Naive thymus-derived CD4-positive, alpha-beta T cell (primary cell): ENCODE results near the gene CLBA1. TPM values are rescaled to one million over a fixed set of nuclear protein-coding genes. Genes with fewer than 3 reads are reported as not detected.

Experiments
- ATAC-seq: fragments of 150-1000 bp; cut with Tn5 transposase; 2 replicates; pipeline ENCODE4 v1.10.0; 2021; ENCODE audit warnings: mild to moderate bottlenecking, moderate library complexity
- CTCF ChIA-PET: fragments of 350-600 bp; sonication (Branson Sonifier 250); formaldehyde crosslinking; loops from one replicate; lab custom pipeline; 2021; ENCODE audit warnings: antibody characterized with exemption; lab: Charles Lee
- POLR2A ChIA-PET: fragments of 350-600 bp; sonication (Branson Sonifier 250); formaldehyde crosslinking; loops from one replicate; lab custom pipeline; 2021; ENCODE audit warnings: antibody characterized with exemption, inconsistent platforms; lab: Charles Lee
- DNase-seq, 9 donors: peaks; one replicate each; pipeline versions ENCODE4 v3.0.0 to v3.0.0-alpha.2; 2020 to 2022; ENCODE audit warnings: mixed read lengths in 1 of 9
- H3K27ac ChIP-seq: one replicate; pipeline ENCODE4 v1.7.0; 2013; ENCODE audit warnings: mild to moderate bottlenecking, low read depth, low read length, moderate library complexity
- H3K27me3 ChIP-seq, 2 donors: one replicate each; pipeline ENCODE4 v1.7.0; 2013; ENCODE audit warnings: low read length in 2 of 2, mild to moderate bottlenecking in 2 of 2, moderate library complexity in 2 of 2; ENCODE audit not compliant: control insufficient read depth in 2 of 2, insufficient read depth in 2 of 2
- H3K36me3 ChIP-seq, 3 experiments: 1 replicate in 2 of 3; 2 replicates in 1 of 3; pipeline ENCODE4 v1.7.0; 2013; ENCODE audit warnings: low read length in 3 of 3, mild to moderate bottlenecking in 3 of 3, moderate library complexity in 1 of 3; ENCODE audit not compliant: insufficient read depth in 3 of 3, control insufficient read depth in 2 of 3
- H3K4me1 ChIP-seq, 2 donors: one replicate each; pipeline ENCODE4 v1.7.0; 2013; ENCODE audit warnings: low read length in 2 of 2, mild to moderate bottlenecking in 2 of 2, moderate library complexity in 1 of 2; ENCODE audit not compliant: control insufficient read depth in 2 of 2, insufficient read depth in 2 of 2
- H3K4me3 ChIP-seq: 2 replicates; pipeline ENCODE4 v1.7.0; 2013; ENCODE audit warnings: mild to moderate bottlenecking, low read length
- H3K9me3 ChIP-seq, 3 experiments: 1 replicate in 2 of 3; 2 replicates in 1 of 3; pipeline ENCODE4 v1.7.0; 2013; ENCODE audit warnings: low read length in 3 of 3; ENCODE audit not compliant: control insufficient read depth in 2 of 3
- H3K27ac Mint-ChIP-seq, 9 donors: one replicate each; pipeline ENCODE4 v1.8.0; 2020 to 2022; ENCODE audit warnings: mixed read lengths in 9 of 9, mild to moderate bottlenecking in 8 of 9, moderate library complexity in 5 of 9, inconsistent platforms in 2 of 9
- H3K27me3 Mint-ChIP-seq, 5 donors: one replicate each; pipeline ENCODE4 v1.8.0; 2021 to 2022; ENCODE audit warnings: mixed read lengths in 5 of 5, mild to moderate bottlenecking in 1 of 5
- H3K36me3 Mint-ChIP-seq, 5 donors: one replicate each; pipeline ENCODE4 v1.8.0; 2020 to 2022; ENCODE audit warnings: mixed read lengths in 5 of 5, mild to moderate bottlenecking in 3 of 5, inconsistent platforms in 1 of 5
- H3K4me1 Mint-ChIP-seq, 7 donors: one replicate each; pipeline ENCODE4 v1.8.0; 2020 to 2022; ENCODE audit warnings: mixed read lengths in 7 of 7, mild to moderate bottlenecking in 3 of 7, inconsistent platforms in 1 of 7
- H3K4me3 Mint-ChIP-seq, 10 donors: one replicate each; pipeline ENCODE4 v1.8.0; 2020 to 2022; ENCODE audit warnings: mild to moderate bottlenecking in 10 of 10, mixed read lengths in 10 of 10, moderate library complexity in 6 of 10, inconsistent platforms in 2 of 10
- H3K9me3 Mint-ChIP-seq, 11 donors: one replicate each; pipeline ENCODE4 v1.8.0; 2020 to 2022; ENCODE audit warnings: mixed read lengths in 11 of 11, mild to moderate bottlenecking in 4 of 11, inconsistent platforms in 1 of 11, moderate library complexity in 1 of 11
- intact Hi-C, 2 donors: fragments of 100-400 bp; cut with micrococcal nuclease; formaldehyde crosslinking; loops; one replicate each; pipeline ENCODE4 v1.15.1; 2023
- polyA plus RNA-seq, 2 donors: library from polyadenylated mRNA; unstranded; fragments of 300-500 nt; fragmentation: Illumina TruSeq; gene quantifications; one replicate each; pipeline ENCODE4 v1.2.3, GENCODE V29; 2021
- total RNA-seq, 6 experiments: library from RNA in 5 of 6; stranded (reverse) in 5 of 6; gene quantifications; 1 replicate in 5 of 6; 2 replicates in 1 of 6; pipeline ENCODE4 v1.2.3 and lab custom pipeline; 2021 to 2026

CLBA1 gene
- total and polyA plus RNA-seq, 7 experiments from 2014 or later, result 0.26 to 2.1 (median 1.1) TPM

GRCh38 chr14:105010891-105011291, 25.3 kb downstream of the CLBA1 start:
- Mint-ChIP-seq H3K4me1 (peaks cover 19 to 33% (median 25%) of the 10 kb centered on the region in 7 donors), H3K9me3 (no peaks in the 10 kb centered on the region), H3K27me3 (no peaks in the 10 kb centered on the region), H3K4me3 (no peak overlapping the region), H3K36me3 (peaks cover 0 to 5% (median 0%) of the 10 kb centered on the region in 5 donors), H3K27ac (no peak overlapping the region)
- Histone ChIP-seq H3K27me3 (no peaks in the 10 kb centered on the region), H3K4me3 (no peak overlapping the region), H3K36me3 (peaks cover 0 to 35% (median 17%) of the 10 kb centered on the region in 3 experiments), H3K27ac (no peak overlapping the region), H3K9me3 (no peaks in the 10 kb centered on the region), H3K4me1 (peaks cover 7 to 25% of the 10 kb centered on the region in 2 donors)
- ATAC-seq, result no peak
- no peak for DNase-seq
- intact Hi-C loops, result no loop called here
- CTCF ChIA-PET, result no interaction called here
- POLR2A ChIA-PET, result no interaction called here

GRCh38 chr14:105011312-105011990, 25.9 kb downstream of the CLBA1 start:
- intact Hi-C loops, result no loop called here
- ATAC-seq (no peak), DNase-seq (no peak)
- Histone ChIP-seq H3K36me3 (peaks cover 0 to 33% (median 17%) of the 10 kb centered on the region in 3 experiments), H3K4me3 (no peak overlapping the region), H3K27me3 (no peaks in the 10 kb centered on the region), H3K4me1 (peaks cover 7 to 28% of the 10 kb centered on the region in 2 donors), H3K9me3 (no peaks in the 10 kb centered on the region), H3K27ac (no peak overlapping the region)
- H3K9me3 Mint-ChIP-seq, result no peaks in the 10 kb centered on the region
- H3K4me3 Mint-ChIP-seq, result no peak overlapping the region
- H3K27me3 Mint-ChIP-seq, result no peaks in the 10 kb centered on the region
- H3K4me1 Mint-ChIP-seq, result peaks cover 25 to 38% (median 30%) of the 10 kb centered on the region in 7 donors
- H3K36me3 Mint-ChIP-seq, result peaks cover 0 to 6% (median 0%) of the 10 kb centered on the region in 5 donors
- CTCF ChIA-PET, result no interaction called here
- POLR2A ChIA-PET, result no interaction called here
- H3K27ac Mint-ChIP-seq, result no peak overlapping the region

- Mint-ChIP-seq H3K27me3 (no peaks in the 10 kb centered on the region), H3K4me3 (no peak overlapping the region), H3K9me3 (no peaks in the 10 kb centered on the region), H3K4me1 (peaks cover 30 to 45% (median 36%) of the 10 kb centered on the region in 7 donors), H3K36me3 (peaks cover 0 to 6% (median 0%) of the 10 kb centered on the region in 5 donors), H3K27ac (peak overlapping the region in 1 of 9 donors; percentile 33)
- CTCF ChIA-PET, result no interaction called here
- Histone ChIP-seq H3K4me1 (peaks cover 7 to 36% of the 10 kb centered on the region in 2 donors), H3K27me3 (no peaks in the 10 kb centered on the region), H3K36me3 (peaks cover 0 to 30% (median 17%) of the 10 kb centered on the region in 3 experiments), H3K4me3 (no peak overlapping the region), H3K27ac (no peak overlapping the region), H3K9me3 (no peaks in the 10 kb centered on the region)
- ATAC-seq (peak; percentile 60), DNase-seq (no peak)
- POLR2A ChIA-PET, result no interaction called here
- intact Hi-C loops, result no loop called here
These were observed 26.8 kb downstream of the CLBA1 start for GRCh38 chr14:105012171-105012985.

- ATAC-seq (no peak), DNase-seq (no peak)
- no peak overlapping the region for H3K27ac ChIP-seq
- Mint-ChIP-seq H3K4me3 (no peak overlapping the region), H3K27me3 (no peaks in the 10 kb centered on the region), H3K4me1 (peaks cover 37 to 53% (median 44%) of the 10 kb centered on the region in 7 donors), H3K27ac (peak overlapping the region in 3 of 9 donors; percentile 45 to 64 (median 63)), H3K36me3 (peaks cover 0 to 9% (median 0%) of the 10 kb centered on the region in 5 donors), H3K9me3 (no peaks in the 10 kb centered on the region)
- H3K27me3 ChIP-seq, result no peaks in the 10 kb centered on the region
- POLR2A ChIA-PET, result no interaction called here
- peaks cover 7 to 44% of the 10 kb centered on the region in 2 donors for H3K4me1 ChIP-seq
- no peak overlapping the region for H3K4me3 ChIP-seq
- CTCF ChIA-PET, result interaction anchor here (0.6 kb wide), 1 partner anchor 17 kb away, joined by 4 read pairs; no protein-coding TSS in a partner anchor
- peaks cover 0 to 29% (median 17%) of the 10 kb centered on the region in 3 experiments for H3K36me3 ChIP-seq
- intact Hi-C loops, result no loop called here
- H3K9me3 ChIP-seq, result no peaks in the 10 kb centered on the region
These were observed 27.7 kb downstream of the CLBA1 start for GRCh38 chr14:105013150-105013785.

GRCh38 chr14:105014032-105014431, 28.4 kb downstream of the CLBA1 start:
- Histone ChIP-seq H3K36me3 (peaks cover 0 to 27% (median 17%) of the 10 kb centered on the region in 3 experiments), H3K27me3 (no peaks in the 10 kb centered on the region), H3K9me3 (no peaks in the 10 kb centered on the region), H3K4me1 (peaks cover 10 to 51% of the 10 kb centered on the region in 2 donors), H3K27ac (no peak overlapping the region), H3K4me3 (no peak overlapping the region)
- no peak for ATAC-seq
- peak overlapping the region in 8 of 9 donors; percentile 17 to 75 (median 54) for H3K27ac Mint-ChIP-seq
- H3K27me3 Mint-ChIP-seq, result no peaks in the 10 kb centered on the region
- no peak overlapping the region for H3K4me3 Mint-ChIP-seq
- ChIA-PET POLR2A (no interaction called here), CTCF (no interaction called here)
- DNase-seq, result no peak
- peaks cover 0 to 9% (median 0%) of the 10 kb centered on the region in 5 donors for H3K36me3 Mint-ChIP-seq
- intact Hi-C loops, result no loop called here
- no peaks in the 10 kb centered on the region for H3K9me3 Mint-ChIP-seq
- H3K4me1 Mint-ChIP-seq, result peaks cover 41 to 59% (median 49%) of the 10 kb centered on the region in 7 donors

GRCh38 chr14:105014631-105015030, 29.0 kb downstream of the CLBA1 start:
- Histone ChIP-seq H3K4me1 (peaks cover 16 to 57% of the 10 kb centered on the region in 2 donors), H3K27ac (no peak overlapping the region), H3K9me3 (no peaks in the 10 kb centered on the region), H3K36me3 (peaks cover 0 to 22% (median 12%) of the 10 kb centered on the region in 3 experiments), H3K4me3 (peak overlapping the region; percentile 36), H3K27me3 (no peaks in the 10 kb centered on the region)
- no peak for ATAC-seq
- CTCF ChIA-PET, result no interaction called here
- POLR2A ChIA-PET, result no interaction called here
- Mint-ChIP-seq H3K4me1 (peaks cover 47 to 65% (median 55%) of the 10 kb centered on the region in 7 donors), H3K36me3 (peaks cover 0 to 13% (median 0%) of the 10 kb centered on the region in 5 donors), H3K27me3 (no peaks in the 10 kb centered on the region), H3K27ac (peak overlapping the region in 7 of 9 donors; percentile 17 to 75 (median 69)), H3K4me3 (peak overlapping the region in 1 of 10 donors; percentile 47), H3K9me3 (no peaks in the 10 kb centered on the region)
- DNase-seq, result no peak
- intact Hi-C loops, result no loop called here
